Upper lobe of right lung (tissue), 1 donor: Measurements from ENCODE around the gene ASH1L. TPM values are rescaled to one million over a fixed set of nuclear protein-coding genes. Genes with fewer than 3 reads are reported as not detected.
A peak's percentile ranks its signal among the peaks of the same experiment; 100 is the strongest.
"Not testable (repeated sequence)": the region's sequence is repeated elsewhere in the genome, so short reads cannot be mapped to it uniquely, and the experiment has no call there.

Experiments used
- ATAC-seq: fragments of 200-7000 bp; cut with Tn5 transposase; one replicate; pipeline ENCODE4 v1.9.1; 2020; ENCODE audit warnings: mild to moderate bottlenecking, moderate library complexity
- DNase-seq: peaks from one replicate; pipeline ENCODE4 v3.0.0-alpha.2; 2020
- H3K27ac ChIP-seq: fragments of 200-600 bp; one replicate; pipeline ENCODE4 v1.8.0; 2022
- H3K27me3 ChIP-seq: fragments of 200-600 bp; one replicate; pipeline ENCODE4 v1.8.0; 2022; ENCODE audit warnings: mild to moderate bottlenecking
- H3K36me3 ChIP-seq: fragments of 200-600 bp; one replicate; pipeline ENCODE4 v1.8.0; 2022
- H3K4me1 ChIP-seq: fragments of 200-600 bp; one replicate; pipeline ENCODE4 v1.8.0; 2022
- H3K4me3 ChIP-seq: fragments of 200-600 bp; one replicate; pipeline ENCODE4 v1.8.0; 2022; ENCODE audit warnings: mild to moderate bottlenecking
- H3K9me3 ChIP-seq: fragments of 200-600 bp; one replicate; pipeline ENCODE4 v1.8.0; 2022
- intact Hi-C: fragments of 100-400 bp; cut with DNase I; formaldehyde crosslinking; loops from one replicate; pipeline ENCODE4 v1.11.0; 2022
- total RNA-seq: library from RNA; stranded (reverse); fragmentation: NEBNext Ultra II Directional; extraction: Animal tissue kit (Norgen Biotek cat#: 25700); gene quantifications from one replicate; pipeline ENCODE4 v1.2.1, GENCODE V29; 2021
- TF ChIP-seq, protein P1 (sequence below): fragments of 200-600 bp; IDR thresholded peaks from one replicate; pipeline ENCODE4 v1.8.0; 2022; ENCODE audit warnings: antibody characterized with exemption
- donor health status: DM: no; HTN: yes; CAD: no; lungs with severe emphysema.

ASH1L gene
- total RNA-seq, 1 donor from 2014 or later: 56.6 TPM

GRCh38 chr1:155424091-155424490 lies 138.5 kb downstream of the ASH1L start:
- no peak overlapping the region for H3K27ac ChIP-seq
- H3K27me3 ChIP-seq: no peaks in the 10 kb centered on the region
- TF ChIP-seq, protein P1, sequence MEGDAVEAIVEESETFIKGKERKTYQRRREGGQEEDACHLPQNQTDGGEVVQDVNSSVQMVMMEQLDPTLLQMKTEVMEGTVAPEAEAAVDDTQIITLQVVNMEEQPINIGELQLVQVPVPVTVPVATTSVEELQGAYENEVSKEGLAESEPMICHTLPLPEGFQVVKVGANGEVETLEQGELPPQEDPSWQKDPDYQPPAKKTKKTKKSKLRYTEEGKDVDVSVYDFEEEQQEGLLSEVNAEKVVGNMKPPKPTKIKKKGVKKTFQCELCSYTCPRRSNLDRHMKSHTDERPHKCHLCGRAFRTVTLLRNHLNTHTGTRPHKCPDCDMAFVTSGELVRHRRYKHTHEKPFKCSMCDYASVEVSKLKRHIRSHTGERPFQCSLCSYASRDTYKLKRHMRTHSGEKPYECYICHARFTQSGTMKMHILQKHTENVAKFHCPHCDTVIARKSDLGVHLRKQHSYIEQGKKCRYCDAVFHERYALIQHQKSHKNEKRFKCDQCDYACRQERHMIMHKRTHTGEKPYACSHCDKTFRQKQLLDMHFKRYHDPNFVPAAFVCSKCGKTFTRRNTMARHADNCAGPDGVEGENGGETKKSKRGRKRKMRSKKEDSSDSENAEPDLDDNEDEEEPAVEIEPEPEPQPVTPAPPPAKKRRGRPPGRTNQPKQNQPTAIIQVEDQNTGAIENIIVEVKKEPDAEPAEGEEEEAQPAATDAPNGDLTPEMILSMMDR: no peak
- DNase-seq (no peak), ATAC-seq (no peak)
- H3K36me3 ChIP-seq: peaks cover 11% of the 10 kb centered on the region
- no peaks in the 10 kb centered on the region for H3K9me3 ChIP-seq
- no peaks in the 10 kb centered on the region for H3K4me1 ChIP-seq
- intact Hi-C loops: no loop called here
- no peak overlapping the region for H3K4me3 ChIP-seq

DNA sequence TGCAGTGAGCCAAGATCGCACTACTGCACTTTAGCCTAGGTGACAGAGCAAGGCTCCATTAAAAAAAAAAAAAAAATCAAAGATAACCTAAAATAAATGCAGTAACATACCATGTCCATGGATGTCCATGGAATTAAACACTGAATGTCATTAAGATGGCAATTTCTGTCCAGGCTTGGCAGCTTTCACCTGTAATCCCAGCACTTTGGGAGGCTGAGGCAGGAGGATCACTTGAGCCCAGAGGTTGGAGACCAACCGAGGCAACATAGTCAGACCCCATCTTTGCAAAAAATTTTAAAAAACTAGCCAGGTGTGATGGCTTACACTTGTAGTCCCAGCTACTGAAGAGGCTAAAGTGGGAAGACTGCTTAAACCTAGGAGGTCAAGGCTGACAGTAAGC lies 141.8 kb downstream of the ASH1L start:
- Histone ChIP-seq H3K27ac (no peak overlapping the region), H3K36me3 (peaks cover 11% of the 10 kb centered on the region), H3K4me1 (no peaks in the 10 kb centered on the region), H3K9me3 (no peaks in the 10 kb centered on the region), H3K27me3 (no peaks in the 10 kb centered on the region), H3K4me3 (no peak overlapping the region)
- intact Hi-C loops: no loop called here
- TF ChIP-seq, protein P1: no peak
- ATAC-seq: no peak
- DNase-seq: no peak

GRCh38 chr1:155411840-155412239 lies 150.8 kb downstream of the ASH1L start:
- intact Hi-C loops, ATAC-seq, H3K27ac ChIP-seq, H3K27me3 ChIP-seq, H3K4me3 ChIP-seq, H3K9me3 ChIP-seq, DNase-seq, H3K4me1 ChIP-seq: not testable (repeated sequence)
- peaks cover 47% of the 10 kb centered on the region for H3K36me3 ChIP-seq

DNA sequence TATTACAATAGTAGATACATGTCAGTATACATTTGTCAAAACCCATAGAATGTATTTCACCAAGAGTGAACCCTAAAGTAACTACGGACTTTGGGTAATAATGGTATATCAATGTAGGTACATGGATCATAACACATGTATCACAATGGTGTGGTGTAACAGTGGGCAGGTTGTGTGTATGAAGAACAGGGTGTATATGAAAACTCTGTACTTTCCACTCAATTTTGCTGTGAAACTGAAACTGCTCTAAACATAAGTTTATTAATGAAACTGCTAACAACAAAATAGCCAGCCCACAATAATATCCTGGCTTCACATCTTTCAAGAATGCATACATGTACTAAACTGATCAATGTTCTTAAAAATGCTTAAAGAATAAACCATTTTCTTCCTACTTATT lies 151.7 kb downstream of the ASH1L start:
- DNase-seq: no peak
- H3K27ac ChIP-seq: no peak overlapping the region
- H3K36me3 ChIP-seq: peaks cover 47% of the 10 kb centered on the region
- no peaks in the 10 kb centered on the region for H3K27me3 ChIP-seq
- intact Hi-C loops: no loop called here
- no peaks in the 10 kb centered on the region for H3K9me3 ChIP-seq
- no peak overlapping the region for H3K4me3 ChIP-seq
- ATAC-seq: no peak
- H3K4me1 ChIP-seq: no peaks in the 10 kb centered on the region
- TF ChIP-seq, protein P1: no peak

- peak; percentile 97 for ATAC-seq
- TF ChIP-seq, protein P1: no peak
- peak; percentile 72 for DNase-seq
- no peak overlapping the region for H3K4me3 ChIP-seq
- no peak overlapping the region for H3K27ac ChIP-seq
- H3K36me3 ChIP-seq: peaks cover 37% of the 10 kb centered on the region
- H3K27me3 ChIP-seq: no peaks in the 10 kb centered on the region
- H3K4me1 ChIP-seq: no peaks in the 10 kb centered on the region
- no peaks in the 10 kb centered on the region for H3K9me3 ChIP-seq
- intact Hi-C loops: no loop called here
Observed at GRCh38 chr1:155396874-155397476, 165.6 kb downstream of the ASH1L start.

GRCh38 chr1:155392898-155393411 lies 169.6 kb downstream of the ASH1L start:
- Histone ChIP-seq H3K4me3 (no peak overlapping the region), H3K4me1 (no peaks in the 10 kb centered on the region), H3K27ac (peak overlapping the region; percentile 47), H3K9me3 (no peaks in the 10 kb centered on the region), H3K27me3 (no peaks in the 10 kb centered on the region), H3K36me3 (peaks cover 32% of the 10 kb centered on the region)
- TF ChIP-seq, protein P1: no peak
- intact Hi-C loops: no loop called here
- no peak for DNase-seq
- peak; percentile 62 for ATAC-seq
